CD4-positive, alpha-beta T cell treated with Interleukin-1 beta for 1 hour (primary cell): ENCODE data around the gene CDC23.
"Not testable (repeated sequence)": the region's sequence is repeated elsewhere in the genome, so short reads cannot be mapped to it uniquely, and the experiment has no call there.

Source experiments
- DNase-seq, 2 donors: peaks; one replicate each; pipeline ENCODE4 v3.0.0-alpha.2; 2020 to 2022

CDC23 gene

GRCh38 chr5:138210985-138211384 is 2.1 kb downstream of the CDC23 start:
- no peak for DNase-seq

GRCh38 chr5:138193859-138194258 is 19.3 kb downstream of the CDC23 start:
- DNase-seq = not testable (repeated sequence)

DNA sequence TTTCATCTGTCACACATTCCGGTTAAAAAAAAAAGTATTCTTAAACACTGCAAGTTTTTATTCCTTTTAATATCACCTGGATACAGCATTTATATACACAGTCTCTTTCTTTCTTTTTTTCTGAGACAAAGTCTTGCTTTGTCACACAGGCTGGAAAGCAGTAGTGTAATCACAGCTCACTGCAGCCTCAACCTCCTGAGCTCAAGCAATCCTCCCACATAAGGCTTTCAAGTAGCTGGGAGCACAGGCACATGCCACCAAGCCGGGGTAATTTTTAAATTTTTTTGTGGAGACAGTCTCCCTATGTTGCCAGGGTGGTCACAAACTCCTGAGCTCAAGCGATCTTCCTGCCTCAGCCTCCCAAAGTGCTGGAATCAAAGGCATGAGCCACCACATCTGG is 20.3 kb downstream of the CDC23 start:
- DNase-seq = no peak

DNA sequence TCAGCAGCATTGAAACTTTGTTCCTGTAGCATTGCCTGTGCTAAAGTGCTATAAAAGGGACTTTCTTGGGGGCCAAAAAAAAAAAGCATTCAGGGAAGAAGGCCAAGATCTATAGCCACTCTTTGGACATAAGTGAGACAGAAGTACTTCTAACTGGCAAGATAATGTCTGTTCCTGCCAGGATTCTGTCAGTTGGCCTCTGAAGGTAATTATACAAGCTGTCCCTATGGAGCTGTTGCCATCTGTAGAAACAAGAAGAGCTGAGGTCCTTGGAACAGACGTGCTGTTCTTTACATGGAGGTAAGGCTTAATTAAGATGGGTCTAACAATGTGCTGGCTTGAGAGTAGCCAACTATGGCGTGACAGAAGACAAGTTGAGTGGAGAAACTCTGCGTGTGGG is 24.5 kb downstream of the CDC23 start:
- no peak for DNase-seq

DNA sequence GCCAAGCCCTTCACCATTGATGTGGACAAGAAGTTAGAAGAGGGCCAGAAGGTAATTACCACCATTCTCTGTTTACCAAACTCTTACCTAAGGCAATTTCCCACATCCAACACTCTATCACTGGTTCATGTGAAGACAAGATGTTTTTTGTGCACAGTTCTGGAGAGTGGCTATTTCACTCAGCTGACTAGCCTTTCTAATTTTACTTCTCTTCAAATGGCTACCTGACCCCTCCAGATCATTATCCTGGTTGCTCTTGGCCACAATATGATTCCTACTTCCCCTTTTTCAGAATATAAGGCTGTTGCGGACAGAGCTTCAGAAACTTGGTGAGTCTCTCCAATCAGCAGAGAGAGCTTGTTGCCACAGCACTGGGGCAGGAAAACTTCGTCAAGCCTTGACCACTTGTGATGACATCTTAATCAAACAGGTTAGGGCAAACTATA is 27.1 kb downstream of the CDC23 start:
- no peak for DNase-seq

DNA sequence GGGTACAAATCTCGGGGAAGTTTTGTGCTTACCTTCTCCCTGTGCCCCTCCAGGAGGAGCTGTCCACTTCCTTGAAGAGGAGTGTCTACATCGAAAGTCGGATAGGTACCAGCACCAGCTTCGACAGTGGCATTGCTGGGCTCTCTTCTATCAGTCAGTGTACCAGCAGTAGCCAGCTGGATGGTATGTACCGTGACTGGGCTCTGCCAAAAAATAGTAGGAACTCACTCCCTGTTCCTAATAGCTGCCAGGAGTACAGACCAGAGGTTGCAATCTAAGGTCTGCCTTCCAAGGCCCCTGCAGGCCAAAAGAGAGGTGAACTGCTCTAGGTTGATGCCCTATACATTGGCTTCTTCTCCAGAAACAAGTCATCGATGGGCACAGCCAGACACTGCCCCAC is 30.3 kb downstream of the CDC23 start:
- DNase-seq = no peak

- no peak for DNase-seq
Measured at GRCh38 chr5:138180841-138181240, 32.3 kb downstream of the CDC23 start.

DNA sequence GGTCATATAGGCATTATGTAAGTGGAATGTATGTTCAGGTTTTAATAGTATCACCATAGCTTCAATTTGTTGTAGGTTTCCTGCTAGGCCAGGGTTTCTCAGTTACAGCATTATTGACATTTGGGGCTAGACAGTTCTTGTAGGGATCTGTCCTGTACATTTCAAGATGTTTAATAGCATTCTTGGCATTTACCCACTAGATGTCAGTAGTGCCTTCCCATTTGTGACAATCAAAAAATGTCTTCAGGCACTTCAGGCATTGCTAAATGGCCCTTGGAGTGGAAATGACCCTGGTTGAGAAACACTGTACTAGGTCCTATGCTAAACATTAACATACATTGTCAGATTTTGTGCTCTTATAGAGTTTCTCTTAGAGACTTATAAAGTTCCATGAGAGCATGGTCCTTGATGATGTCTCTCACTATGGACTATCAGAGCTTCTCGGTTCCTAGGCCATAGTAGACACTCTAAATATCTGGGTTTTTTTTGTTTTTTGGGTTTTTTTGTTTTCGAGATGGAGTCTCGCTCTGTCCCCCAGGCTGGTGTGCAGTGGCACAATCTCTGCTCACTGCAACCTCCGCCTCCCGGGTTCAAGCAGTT is 32.8 kb downstream of the CDC23 start:
- peak in 1 of 2 donors; percentile 61 for DNase-seq

DNA sequence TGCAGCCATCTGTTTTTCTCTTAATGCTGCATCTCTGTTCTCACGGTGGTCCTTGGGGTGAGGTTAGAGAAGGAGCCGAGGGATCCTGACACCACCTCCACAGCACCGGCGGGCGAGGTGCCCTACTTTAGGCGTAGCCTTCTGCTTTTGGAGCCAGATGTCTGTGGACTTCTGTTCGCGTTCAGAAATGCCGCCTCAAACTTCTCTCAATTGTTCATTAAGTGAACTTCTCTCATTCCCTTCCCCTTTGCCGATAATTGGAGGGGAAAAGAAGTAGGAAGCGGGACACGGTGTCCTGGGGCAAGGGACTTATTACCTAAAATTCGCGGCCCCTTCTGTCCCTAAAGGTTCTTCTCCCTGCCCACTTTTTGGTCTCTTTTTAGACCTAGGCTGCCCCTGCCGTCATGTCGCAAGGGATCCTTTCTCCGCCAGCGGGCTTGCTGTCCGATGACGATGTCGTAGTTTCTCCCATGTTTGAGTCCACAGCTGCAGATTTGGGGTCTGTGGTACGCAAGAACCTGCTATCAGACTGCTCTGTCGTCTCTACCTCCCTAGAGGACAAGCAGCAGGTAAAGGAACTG is 33.8 kb downstream of the CDC23 start:
- DNase-seq = no peak

GRCh38 chr5:138178516-138179276 is 34.4 kb downstream of the CDC23 start, which contains the start of the genes BRD8 and KIF20A:
Gene BRD8, minus strand, starts transcription at chr5:138178630. Its CDS starts 16 bp downstream, at chr5:138178614.
Gene KIF20A, plus strand, starts transcription at chr5:138179112. Its CDS starts 569 bp downstream, at chr5:138179681.
- DNase-seq = peak; percentile 91 to 92

GRCh38 chr5:138177941-138178515 is 35.1 kb downstream of the CDC23 start:
- peak in 1 of 2 donors; percentile 21 for DNase-seq

DNA sequence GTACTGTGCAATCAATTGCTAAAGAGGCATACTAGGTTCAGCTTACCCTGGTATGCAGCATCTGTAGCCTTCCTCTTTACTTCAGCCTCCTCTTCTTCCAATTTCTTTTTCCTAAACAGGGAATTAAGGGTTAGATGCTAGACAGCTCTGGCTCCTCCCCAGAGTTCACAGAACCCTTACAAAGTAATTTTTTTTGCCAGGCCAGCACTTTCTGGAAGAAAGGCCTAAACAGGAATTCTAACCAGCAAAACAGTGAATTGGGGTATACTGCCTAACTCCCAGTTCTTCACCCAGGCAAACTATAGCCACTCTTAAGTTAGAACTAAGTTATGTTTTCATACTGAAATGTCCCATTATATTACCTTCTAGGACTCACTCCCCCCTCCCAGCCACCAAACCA is 42.8 kb downstream of the CDC23 start:
- no peak for DNase-seq

- DNase-seq = no peak
Measured at GRCh38 chr5:138169124-138169523, 44.0 kb downstream of the CDC23 start.

DNA sequence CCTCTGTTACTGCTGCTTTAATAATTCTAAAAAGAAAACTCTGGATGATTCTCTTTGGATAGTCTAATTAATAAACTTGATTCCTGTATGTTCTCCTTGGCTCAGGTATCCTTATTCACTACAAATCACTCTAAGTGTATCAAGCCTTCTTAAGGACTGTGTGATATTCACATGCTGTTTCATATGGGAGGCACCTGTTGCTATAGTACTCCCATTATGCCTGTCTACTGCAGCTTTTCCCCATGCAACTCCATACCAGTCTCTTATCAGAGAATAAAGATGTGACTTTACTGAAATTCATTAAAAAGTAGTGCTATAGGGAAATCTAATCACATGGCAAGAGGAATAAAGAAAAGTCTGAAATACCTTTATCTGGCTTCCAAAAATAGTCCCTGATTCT is 49.4 kb downstream of the CDC23 start:
- no peak for DNase-seq

- DNase-seq = no peak
Measured at GRCh38 chr5:138160706-138161105, 52.4 kb downstream of the CDC23 start.

DNA sequence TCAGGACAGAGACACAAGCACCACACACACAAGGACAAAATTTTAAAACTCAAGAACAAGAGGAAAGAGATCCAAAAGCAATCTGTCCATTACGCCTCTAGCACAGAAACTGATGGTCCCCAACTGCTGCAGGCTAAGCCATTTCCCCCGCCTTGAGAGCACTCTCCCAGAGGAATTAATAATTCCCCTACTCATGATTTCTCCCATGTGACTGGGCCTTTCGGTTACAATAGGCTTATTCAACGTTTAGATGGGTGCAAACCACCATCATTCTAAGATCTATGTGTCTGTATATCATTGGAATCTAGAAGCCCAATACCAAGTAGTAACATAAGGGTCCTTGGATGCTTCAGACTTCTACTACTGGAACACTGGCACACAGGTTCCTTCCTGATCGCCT is 53.5 kb downstream of the CDC23 start:
- no peak for DNase-seq

DNA sequence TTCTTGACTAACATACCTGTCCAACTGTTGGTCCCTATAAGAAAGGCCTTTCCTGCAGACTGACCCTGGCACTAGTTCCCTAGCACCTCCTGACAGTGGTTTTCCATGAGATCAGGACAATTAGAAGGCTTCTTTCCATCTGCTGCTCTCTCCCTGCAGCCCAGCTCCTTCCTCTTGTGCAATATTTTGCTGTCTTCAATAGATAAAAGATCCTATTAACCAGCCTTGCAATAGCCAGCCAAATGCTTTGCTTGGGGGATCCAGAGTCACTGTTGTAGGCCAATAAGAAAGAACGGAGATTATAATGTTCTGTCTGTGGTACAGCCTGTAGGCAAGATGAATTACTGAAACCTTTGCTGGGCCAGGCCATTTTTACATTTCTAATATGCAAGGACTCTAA is 55.5 kb downstream of the CDC23 start:
- no peak for DNase-seq

DNA sequence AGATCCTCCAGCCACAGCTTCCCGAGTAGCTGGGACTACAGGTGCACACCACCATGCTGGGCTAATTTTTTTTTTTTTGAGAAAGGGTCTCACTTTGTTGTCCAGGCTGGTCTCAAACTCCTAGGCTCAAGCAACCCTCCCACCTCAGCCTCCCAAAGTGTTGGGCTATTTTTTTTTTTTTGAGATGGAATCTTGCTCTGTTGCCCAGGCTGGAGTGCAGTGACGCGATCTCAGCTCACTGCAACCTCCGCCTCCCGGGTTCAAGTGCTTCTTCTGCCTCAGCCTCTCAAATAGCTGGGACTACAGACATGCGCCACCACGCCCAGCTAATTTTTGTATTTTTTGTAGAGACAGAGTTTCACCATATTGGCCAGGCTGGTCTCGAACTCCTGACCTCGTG is 57.1 kb downstream of the CDC23 start:
- DNase-seq = not testable (repeated sequence)

GRCh38 chr5:138149530-138149929 is 63.6 kb downstream of the CDC23 start:
- DNase-seq = no peak

- no peak for DNase-seq
Measured at GRCh38 chr5:138148811-138149210, 64.3 kb downstream of the CDC23 start.

- not testable (repeated sequence) for DNase-seq
Measured at GRCh38 chr5:138143578-138143977, 69.5 kb downstream of the CDC23 start.

DNA sequence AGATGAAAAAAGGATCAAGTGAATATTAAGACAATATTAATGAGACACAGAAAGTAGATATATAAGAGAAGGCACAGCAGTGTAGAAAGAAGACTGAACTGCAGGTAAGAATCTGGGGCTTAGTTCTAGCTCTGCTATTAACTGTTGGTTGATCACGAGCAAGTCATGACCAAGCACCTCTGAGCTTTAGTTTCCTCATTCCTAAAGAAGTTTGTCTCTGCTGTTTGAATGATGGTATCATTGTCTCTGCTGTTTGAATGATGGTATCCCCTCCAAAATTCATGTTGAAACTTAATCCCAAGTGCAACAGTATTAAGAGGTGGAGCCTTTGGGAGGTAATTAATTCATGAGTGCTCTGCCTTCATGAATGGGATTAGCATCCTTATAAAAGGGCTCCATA is 71.4 kb downstream of the CDC23 start:
- no peak for DNase-seq

GRCh38 chr5:138140268-138140667 is 72.9 kb downstream of the CDC23 start:
- DNase-seq = no peak

- DNase-seq = no peak
Measured at GRCh38 chr5:138139781-138140090, 73.4 kb downstream of the CDC23 start.
